Cerebellar cortex (tissue), 1 donor: ENCODE results near the gene ICE2.
A peak's percentile ranks its signal among the peaks of the same experiment; 100 is the strongest.
"Not testable (repeated sequence)": the region's sequence is repeated elsewhere in the genome, so short reads cannot be mapped to it uniquely, and the experiment has no call there.

Source experiments
- DNase-seq: peaks from one replicate; pipeline ENCODE4 v3.0.0-alpha.2; 2015; ENCODE audit warnings: low spot score

The ICE2 gene

DNA sequence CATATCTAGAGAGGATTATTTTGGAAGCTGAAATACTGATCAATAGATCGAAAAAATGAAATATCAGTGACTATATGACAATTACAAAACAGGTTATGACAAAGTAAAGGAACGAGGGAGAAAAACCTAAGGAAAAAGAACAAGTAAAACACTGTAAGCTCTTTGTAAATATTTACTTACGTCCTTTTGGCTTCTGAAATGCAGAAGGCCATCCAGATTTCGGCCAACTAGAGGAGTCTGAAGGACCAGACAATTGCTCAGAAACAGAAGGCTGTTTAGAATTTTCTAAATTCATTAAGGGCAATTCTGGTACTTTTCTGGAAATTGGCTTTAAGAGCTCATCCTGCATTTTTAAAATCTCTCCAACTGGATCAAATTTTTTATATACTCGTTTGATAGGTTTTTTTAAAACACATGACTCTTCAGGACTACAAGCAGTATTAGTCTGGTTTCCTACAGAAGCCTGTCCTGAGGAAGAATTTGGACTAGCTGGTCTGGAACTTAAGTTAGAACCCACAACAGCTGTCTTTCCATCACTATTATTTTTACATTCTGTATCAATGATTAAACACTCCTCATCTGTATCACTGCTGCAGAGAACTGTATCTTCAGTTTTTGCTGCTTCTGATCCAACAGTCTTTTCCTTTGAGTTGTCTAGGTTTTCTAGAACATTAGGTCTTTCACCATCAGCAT is 30.1 kb downstream of the ICE2 start:
- DNase-seq, result no peak

DNA sequence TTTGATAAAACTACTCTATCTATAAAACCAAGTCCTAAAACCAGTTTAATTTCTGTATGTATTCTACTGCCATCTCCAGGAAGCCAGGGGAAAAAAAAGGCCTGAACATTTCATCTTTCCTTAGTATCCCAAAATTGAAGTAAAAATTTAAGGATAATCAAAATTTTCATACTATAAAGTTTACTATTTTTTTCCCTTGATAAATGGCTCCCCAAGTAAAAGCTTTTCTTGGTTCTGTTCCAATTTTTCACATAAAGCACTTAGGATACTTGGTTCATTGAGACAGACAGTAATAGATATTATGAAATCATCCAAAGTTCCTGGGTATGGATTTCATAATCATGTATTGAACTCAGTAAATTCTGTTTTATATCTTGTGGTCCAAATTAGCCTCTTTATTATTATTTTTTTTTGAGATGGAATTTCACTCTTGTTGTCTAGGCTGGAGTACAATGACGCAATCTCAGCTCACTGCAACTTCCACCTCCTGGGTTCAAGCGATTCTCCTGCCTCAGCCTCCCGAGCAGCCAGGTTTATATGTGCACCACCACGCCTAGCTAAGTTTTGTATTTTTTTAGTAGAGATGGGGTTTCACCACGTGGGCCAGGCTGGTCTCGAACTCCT is 34.5 kb downstream of the ICE2 start:
- peak; percentile 13 for DNase-seq

DNA sequence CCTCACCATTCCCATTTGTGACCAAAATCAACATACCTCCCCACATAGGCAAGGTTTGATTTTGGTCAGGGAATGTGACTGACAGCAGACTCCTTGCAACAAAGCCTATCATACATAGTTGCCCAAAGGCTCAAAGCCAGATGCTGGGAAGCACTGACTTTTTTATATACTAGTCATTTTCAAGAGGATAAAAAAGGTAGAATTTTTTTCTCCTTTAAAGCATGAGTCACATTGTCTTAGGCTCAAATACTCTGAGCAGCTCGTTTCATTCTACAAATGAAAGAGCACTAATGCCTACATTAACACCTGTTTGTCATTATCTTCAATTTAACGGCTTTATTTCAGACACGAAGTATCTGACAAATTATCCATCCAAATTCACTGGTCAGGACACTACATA is 36.2 kb downstream of the ICE2 start:
- no peak for DNase-seq

DNA sequence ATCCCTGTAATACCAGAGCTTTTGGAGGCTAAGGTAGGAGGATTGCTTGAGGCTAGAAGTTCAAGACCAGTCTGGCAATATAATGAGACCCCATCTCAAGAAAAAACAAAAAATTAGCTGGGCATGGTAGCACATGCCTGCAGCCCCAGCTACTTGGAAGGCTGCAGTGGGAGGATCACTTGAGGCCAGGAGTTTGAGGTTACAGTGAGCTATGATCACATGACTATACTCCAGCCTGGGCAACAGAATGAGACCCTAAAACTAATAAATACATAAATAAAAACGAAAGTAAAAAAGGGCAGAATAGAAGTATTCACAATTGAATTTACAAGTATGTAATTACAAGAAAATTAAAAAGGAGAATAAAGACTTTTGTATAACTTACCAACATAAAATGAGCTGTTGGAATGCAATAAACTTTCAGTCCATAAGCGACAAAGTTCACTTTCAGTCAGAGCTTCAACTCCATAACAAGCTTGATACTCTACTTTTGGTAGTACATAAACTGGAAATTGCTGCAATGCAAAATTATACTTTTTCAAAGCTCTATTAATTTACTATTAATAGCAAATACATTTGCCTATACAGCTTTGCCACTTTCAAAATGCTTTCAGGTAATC is 36.8 kb downstream of the ICE2 start:
- no peak for DNase-seq

DNA sequence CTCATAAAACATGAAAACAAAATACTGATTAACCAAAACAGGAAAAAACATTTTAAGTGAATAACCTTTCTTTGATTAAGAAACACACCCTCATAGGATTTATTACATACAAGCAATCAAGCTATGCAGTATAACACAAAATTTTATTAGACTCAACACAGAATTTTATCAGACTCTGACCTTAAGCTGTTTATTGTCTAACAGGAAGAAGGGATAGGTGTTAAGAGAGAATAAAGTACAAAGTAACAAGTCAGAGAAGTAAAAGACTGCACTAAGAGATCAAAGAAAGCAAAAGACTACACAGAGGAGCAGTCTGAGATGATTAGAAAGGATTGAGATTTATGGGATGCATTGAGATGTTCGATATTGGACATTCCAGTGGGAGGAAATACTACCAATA is 37.6 kb downstream of the ICE2 start:
- no peak for DNase-seq

DNA sequence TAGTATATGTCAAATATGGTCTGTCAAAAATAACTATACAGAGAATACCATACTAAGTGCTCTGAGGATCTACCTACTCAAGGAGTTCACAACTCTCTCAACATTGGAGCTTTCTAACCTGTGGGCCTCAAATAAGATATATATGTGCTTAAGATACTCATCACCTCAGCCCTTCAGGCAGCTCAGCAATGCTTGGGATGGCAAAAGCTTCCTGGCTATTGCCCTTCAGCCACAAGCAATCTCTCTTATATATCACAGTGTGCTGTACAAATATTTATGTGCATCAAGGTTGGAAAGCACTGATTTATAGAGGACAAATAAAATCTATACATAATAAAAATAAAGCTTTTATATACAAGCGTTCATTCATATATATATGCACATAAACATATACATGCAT is 40.3 kb downstream of the ICE2 start:
- no peak for DNase-seq

DNA sequence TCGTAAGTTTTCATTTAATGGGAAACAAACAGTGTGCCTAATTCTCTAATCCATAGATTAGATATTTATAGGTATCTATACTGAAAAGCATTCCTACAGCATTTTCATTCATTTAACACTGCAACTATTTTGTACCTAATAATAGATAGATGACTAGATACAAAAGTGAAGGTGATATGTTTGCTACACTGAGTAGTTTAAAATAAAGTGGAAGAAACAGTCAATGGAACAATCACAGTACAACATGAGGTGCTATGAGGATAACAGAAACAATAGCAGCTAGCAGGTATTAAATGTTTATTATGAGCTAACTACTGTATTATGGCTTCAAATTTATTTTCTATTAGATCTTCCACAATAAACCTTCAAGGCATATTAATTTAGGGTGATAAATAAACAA is 50.0 kb downstream of the ICE2 start:
- DNase-seq, result no peak

DNA sequence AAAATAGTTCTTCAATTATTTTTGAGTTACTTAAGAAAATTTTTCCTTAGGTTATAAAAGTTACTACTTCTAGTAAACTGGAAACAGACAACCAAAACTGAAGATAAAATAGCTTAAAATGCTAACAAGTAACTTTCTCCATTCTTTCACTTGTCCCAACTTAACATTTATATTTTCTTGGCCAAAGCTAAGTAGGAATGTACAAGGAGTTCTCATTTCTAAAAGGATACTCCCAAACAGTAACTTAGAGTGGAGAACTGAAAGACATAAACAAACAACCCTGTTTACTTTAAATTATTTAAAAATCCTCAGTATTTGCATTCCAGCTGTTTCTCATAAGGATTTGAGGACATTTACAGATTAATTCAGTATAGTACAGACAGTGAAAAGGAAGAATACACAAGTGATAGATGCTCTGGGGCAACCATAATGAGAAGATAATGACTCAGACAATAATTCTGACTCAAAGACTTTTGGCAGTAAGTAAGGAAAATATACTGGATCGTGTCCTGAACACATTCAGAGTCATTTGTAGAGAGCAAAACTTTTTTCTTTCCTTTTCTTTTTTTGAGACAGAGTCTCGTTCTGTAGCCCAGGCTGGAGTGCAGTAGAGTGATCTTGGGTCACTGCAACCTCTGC is 52.0 kb downstream of the ICE2 start:
- DNase-seq, result no peak

DNA sequence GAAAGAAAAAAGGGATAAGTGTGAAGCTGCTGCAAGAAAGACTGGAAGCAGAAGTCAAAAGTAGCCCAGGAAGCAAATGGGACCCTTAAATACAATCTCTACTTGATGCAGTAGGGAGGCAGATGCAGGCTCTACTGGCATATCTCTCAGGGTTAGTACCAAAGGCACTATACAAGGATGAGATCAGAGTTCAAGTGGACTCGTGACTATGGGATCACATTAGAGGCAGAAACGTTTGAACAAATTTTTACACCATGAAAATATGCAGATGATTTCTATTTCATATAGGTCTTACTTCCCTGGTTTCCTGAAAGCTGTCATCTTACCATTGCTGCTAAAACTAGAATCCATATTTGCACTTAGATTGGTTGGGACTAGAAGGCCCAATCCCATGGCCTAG is 53.5 kb downstream of the ICE2 start:
- DNase-seq, result no peak

DNA sequence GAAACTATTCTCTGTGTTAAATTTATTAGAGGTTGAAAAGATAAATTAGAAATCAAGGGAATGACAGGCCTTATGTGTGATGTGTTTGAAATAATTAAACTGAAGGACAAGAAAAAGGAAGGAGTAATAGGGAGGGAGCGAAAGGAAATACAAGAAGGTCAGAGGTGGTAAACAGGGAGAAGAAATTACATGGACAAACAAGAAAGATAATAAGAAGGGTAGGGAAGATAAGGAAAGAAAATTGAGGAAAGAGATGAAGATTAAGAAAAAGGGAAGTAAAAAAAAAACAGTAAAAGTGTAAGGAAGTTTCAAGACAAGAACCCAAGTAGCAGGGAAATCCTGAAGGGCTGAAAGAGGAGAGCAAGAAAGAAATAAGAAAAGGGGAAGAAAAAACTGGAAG is 54.9 kb downstream of the ICE2 start:
- DNase-seq, result no peak

DNA sequence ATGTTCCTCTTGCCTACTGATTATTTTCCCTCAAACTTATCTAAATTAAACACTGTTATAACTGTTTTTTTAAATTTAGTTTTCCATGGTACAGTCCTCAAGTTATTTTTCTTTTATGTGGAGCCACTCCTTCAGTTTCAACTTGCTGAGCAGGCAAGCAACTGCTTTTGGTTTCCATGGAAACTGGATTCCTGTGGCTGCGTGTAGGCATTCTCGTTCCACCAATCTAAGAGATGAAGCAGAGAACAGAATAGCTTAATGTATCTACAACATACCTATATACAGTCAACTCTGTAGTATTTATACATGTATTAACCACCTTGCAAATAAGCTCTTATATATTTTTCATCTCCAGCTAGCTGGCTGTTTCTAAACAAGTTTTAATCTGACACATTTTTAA is 55.4 kb downstream of the ICE2 start:
- DNase-seq, result peak; percentile 9

DNA sequence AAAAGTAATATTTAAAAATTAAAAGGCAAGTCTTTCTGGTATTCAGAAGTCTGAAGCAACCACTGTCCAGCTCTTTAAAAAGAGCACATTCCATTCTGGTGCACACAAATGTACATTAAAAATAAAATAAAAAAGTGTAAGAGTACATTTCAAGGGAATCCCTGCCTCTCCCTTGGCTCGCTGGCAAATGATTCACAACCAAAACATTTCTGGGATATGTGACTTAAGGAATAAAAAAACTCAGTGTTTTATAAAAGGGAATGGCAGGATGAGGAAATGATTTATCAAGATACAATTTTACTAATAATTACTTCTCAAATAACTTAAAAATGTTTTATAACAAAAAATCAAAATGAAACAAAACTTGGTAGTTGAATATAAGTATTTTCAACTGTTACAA is 57.4 kb downstream of the ICE2 start:
- no peak for DNase-seq

DNA sequence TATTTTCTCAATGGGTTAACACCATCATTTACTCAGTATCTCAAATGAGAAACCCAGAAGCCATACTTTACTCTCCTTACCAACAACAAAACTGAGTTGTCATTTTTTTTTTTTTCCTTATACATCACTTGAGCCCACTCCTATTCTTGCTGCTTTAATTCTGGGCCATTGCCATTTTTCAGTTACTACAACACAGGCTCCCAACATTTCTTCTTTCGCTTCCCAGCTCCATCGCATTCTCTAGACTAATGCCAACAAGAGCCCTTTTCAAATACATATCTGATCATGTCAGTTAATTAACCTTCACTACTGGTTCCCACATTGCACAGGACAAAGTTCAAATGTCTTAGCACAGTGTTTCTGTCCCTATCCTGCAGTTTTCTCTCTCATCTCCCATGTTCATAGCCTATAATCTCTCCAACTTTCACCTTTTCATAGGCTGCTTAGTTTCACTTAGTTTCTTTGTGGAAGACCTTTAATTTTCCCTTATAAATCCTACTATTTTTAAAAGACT is 58.7 kb downstream of the ICE2 start:
- no peak for DNase-seq

DNA sequence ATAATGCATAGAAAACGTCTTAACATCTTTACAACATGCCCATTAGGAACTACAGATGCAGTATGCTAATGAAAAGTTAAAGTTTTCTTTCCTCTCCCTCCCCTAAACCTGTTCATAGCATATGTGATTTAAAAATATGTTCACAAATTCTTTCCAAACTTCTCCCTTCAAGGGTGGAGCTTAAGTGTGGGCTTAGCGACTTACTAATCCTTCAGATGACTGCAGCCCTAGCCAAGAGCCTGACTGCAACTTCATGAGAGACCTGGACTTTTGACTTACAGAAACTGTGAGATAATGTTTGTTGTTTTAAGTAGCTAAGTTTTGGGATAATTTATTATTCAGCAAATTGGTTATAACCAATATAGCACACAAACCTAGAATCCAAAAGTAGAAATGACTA is 59.2 kb downstream of the ICE2 start:
- DNase-seq, result no peak

DNA sequence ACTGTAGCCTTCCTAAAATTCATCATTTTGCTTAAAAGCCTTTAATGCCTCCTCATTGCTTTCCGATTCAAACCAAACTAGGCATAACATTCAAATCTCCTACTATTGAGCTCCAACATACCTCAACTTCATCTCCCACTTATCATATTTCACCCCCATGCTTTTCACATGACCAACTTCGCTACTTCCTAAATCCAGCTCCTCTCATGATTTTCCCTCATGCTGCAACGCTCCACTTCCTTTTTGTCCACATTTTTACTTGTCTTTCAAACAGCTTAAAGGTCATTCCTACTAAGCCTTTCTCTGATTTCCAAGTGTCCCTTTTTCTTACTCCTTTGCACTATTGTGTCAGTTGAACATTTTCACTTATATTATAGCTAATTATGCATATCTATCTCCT is 60.8 kb downstream of the ICE2 start:
- no peak for DNase-seq

DNA sequence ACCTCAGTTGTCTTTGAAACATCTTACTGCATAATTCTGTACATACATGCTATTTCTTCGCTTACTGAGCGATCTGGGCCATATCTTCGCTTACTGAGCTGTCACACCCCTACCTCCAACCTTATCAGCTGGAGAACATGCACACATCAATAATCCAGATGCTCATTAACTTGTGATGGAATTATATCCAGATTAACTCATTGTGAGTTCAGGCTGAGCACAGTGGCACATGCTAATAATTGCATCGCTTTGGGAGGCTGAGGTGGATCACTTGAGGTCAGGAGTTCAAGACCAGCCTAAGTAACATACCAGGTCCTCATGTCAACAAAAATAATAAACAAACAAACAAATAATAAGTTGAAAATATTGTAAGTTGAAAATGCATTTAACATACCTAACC is 61.8 kb downstream of the ICE2 start:
- DNase-seq, result no peak

DNA sequence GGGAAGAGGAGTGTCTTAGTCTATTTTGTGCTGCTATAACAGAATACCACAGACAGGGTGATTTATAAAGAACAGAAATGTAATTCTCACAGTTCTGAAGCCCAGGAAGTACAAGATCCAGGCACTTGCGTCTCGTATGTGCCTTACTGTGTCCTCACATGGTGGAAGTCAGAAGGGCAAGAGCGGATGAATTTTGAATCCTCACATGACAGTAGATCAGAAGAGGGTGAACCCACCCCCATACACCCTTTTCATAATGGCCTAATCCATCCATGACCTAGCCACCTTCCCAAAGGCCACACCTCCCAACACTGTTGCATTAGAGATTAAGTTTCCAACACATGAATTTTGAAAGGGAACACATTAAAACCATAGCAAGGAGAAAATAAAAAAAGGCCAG is 62.5 kb downstream of the ICE2 start:
- no peak for DNase-seq

DNA sequence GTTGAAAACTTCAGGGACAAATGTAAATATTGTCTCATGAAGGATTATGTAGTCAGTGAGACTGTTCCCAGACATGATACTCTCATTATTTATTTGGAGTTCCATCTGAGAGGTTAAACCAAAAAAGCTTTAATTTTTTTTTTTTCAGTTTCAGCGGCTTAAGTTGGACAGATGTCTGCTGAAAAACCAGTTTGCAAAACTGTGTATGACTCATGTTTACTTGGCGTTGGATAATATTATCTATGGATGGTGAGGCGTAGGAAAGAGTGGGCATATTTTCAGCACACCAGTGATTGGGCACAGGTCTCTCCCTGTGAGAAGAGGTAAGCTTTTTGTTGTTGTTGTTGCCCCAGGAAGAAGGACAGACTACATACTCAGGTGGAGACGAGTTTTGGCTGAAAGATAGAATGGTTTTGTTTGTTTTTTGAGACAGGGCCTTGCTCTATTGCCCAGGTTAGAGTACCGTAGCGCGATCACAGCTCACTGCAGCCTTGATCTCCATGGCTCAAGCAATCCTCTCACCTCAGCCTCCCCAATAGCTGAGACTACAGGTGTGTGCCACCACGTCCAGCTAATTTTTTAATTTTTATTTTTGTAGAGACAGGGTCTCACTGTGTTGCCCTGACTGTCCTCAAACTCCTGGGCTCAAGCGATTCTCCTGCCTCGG is 64.8 kb downstream of the ICE2 start:
- DNase-seq, result no peak

DNA sequence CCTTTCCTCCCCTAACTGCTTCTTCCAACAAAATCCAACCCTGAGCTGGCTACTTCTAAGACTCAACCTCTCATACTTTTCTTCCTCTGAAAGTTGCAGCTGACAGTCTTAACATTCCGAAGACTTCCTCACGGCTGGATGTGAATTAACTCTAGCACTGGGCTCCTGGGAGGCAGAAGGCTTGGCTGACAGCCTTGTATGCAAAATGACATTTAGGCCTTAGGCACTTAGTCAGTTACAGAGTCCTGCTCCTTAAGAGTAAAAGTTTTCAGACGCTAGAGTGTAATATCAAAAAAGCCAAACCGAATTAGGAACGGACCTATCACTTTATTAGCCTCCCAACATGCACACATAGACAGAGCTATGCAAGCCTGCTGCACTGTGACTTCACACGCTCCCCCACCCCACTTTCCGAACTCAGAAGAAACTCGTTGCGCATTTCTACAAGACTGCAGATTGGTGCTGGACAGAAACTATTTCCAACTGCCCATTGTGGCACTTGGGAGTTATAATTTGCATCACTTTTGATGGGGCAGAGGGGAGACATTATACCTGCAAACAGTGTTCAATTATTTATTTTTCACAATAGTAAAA is 65.6 kb downstream of the ICE2 start:
- no peak for DNase-seq

DNA sequence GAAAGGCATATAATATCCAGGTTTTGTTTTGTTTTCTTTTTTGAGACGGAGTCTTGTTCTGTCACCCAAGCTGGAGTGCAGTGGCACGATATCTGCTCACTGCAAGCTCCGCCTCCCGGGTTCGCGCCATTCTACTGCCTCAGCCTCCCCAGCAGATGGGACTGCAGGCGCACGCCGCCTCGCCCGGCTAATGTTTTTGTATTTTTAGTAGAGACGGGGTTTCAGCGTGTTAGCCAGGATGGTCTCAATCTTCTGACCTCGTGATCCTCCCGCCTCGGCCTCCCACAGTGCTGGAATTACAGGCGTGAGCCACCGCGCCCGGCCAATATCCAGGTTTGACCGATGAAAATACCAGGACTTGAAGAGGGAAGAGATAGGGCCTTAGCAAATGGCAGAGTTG is 66.1 kb downstream of the ICE2 start:
- not testable (repeated sequence) for DNase-seq

DNA sequence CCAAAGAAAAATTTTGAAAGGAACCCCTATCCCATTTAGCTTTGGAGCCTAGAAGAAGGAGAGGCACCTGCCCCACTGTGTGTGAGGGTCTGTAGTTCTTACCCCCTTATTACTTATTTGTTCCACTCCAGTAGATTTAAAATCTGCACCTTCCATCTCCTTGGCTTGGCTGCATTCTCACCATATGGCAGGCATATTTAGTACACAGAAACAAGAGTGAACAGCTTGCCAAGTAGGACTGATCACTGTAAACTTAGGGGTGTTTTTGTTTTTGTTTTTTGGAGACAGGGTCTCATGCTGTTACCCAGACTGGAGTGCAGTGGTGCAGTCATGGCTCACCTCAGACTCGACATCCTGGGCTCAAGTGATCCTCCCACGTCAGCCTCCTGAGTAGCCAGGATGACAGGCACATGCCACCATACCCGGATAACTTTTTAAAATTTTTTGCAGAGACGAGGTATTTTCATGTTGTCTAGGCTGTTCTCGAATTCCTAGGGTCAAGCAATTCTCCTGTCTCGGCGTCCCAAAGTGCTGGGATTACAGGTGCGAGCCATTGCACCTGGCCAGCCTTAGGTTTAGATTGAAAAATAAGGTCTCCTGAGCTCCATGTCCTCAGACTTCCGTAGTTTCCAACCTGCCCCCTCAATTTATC is 67.0 kb downstream of the ICE2 start:
- DNase-seq, result peak; percentile 17

DNA sequence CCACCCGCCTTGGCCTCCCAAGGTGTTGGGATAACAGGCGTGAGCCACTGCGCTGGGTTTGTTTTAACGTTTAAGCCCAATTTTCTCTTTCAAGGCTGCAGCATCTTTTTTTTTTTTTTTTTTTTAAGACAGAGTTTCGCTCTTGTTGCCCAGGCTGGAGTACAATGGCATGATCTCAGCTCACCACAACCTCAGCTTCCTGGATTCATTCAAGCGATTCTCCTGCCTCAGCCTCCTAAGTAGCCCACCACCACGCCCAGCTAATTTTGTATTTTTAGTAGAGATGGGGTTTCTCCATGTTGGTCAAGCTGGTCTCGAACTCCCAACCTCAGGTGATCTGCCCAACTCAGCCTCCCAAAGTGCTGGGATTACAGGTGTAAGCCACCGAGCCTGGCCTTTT is 68.6 kb downstream of the ICE2 start:
- DNase-seq, result not testable (repeated sequence)
